ENCODE data around the gene POFUT1. TPM values are rescaled to one million over a fixed set of nuclear protein-coding genes. Genes with fewer than 3 reads are reported as not detected.

The POFUT1 gene
- total RNA-seq, 1 experiment from 2014 or later = 29.4 TPM

GRCh38 chr20:32230707-32231106 lies 23.0 kb downstream of the POFUT1 start:
- Mint-ChIP-seq H3K36me3 (peaks cover 55% of the 10 kb centered on the region), H3K4me1 (no peaks in the 10 kb centered on the region), H3K27me3 (ENCODE audit: low read depth) (no peaks in the 10 kb centered on the region), H3K27ac (no peak overlapping the region), H3K9me3 (no peaks in the 10 kb centered on the region), H3K4me3 (no peak overlapping the region)
- TF ChIP-seq GTF2I (CRISPR knock-in tag; conservative IDR thresholded peaks at IDR 0.05) = no peak
- TF ChIP-seq TCF7 (CRISPR knock-in tag; IDR thresholded peaks at IDR 0.05; ENCODE audit: low read depth) = no peak
- DNase-seq (ENCODE audit: low spot score) (no peak), ATAC-seq (no peak)
- ChIA-PET POLR2A (interaction anchor here (0.5 kb wide), 1 partner anchor 269 kb away, joined by 3 read pairs; no protein-coding TSS in a partner anchor), CTCF (no interaction called here)

DNA sequence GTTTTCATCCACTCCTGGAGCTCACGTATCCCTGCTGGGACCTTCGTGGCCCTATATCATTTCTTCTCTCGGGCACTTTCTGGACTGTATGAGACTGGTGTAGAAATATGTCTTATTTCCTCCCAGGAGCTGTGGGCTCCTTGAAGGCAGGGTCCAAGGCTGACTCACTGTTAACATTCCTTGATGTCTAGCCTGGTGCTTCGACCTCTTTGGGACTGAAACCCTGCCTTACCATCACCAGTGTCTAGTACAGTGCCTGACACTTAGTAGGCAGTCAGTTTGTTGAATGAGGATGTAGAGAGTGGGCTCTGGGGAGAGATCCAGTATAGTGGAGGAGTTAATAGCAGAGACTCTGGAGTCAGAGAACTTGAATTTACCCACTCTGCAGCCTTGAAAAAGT lies 23.6 kb downstream of the POFUT1 start:
- Mint-ChIP-seq H3K9me3 (no peaks in the 10 kb centered on the region), H3K27me3 (ENCODE audit: low read depth) (no peaks in the 10 kb centered on the region), H3K4me1 (no peaks in the 10 kb centered on the region), H3K27ac (no peak overlapping the region), H3K4me3 (no peak overlapping the region), H3K36me3 (peaks cover 56% of the 10 kb centered on the region)
- CTCF ChIA-PET = no interaction called here
- DNase-seq (ENCODE audit: low spot score) (no peak), ATAC-seq (no peak)
- no peak for TF ChIP-seq NR1H2 (CRISPR knock-in tag; IDR thresholded peaks at IDR 0.05)
- TF ChIP-seq ZNF512 (CRISPR knock-in tag; IDR thresholded peaks at IDR 0.05; ENCODE audit: borderline replicate concordance) = no peak
- TF ChIP-seq, protein P1, sequence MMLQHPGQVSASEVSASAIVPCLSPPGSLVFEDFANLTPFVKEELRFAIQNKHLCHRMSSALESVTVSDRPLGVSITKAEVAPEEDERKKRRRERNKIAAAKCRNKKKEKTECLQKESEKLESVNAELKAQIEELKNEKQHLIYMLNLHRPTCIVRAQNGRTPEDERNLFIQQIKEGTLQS (CRISPR knock-in tag; conservative IDR thresholded peaks at IDR 0.05) = no peak
- no peak for TF ChIP-seq TP53 (CRISPR knock-in tag; IDR thresholded peaks at IDR 0.05)
- TF ChIP-seq, protein P2, sequence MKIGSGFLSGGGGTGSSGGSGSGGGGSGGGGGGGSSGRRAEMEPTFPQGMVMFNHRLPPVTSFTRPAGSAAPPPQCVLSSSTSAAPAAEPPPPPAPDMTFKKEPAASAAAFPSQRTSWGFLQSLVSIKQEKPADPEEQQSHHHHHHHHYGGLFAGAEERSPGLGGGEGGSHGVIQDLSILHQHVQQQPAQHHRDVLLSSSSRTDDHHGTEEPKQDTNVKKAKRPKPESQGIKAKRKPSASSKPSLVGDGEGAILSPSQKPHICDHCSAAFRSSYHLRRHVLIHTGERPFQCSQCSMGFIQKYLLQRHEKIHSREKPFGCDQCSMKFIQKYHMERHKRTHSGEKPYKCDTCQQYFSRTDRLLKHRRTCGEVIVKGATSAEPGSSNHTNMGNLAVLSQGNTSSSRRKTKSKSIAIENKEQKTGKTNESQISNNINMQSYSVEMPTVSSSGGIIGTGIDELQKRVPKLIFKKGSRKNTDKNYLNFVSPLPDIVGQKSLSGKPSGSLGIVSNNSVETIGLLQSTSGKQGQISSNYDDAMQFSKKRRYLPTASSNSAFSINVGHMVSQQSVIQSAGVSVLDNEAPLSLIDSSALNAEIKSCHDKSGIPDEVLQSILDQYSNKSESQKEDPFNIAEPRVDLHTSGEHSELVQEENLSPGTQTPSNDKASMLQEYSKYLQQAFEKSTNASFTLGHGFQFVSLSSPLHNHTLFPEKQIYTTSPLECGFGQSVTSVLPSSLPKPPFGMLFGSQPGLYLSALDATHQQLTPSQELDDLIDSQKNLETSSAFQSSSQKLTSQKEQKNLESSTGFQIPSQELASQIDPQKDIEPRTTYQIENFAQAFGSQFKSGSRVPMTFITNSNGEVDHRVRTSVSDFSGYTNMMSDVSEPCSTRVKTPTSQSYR (CRISPR knock-in tag; IDR thresholded peaks at IDR 0.05) = no peak
- no peak for TF ChIP-seq GTF2I (CRISPR knock-in tag; conservative IDR thresholded peaks at IDR 0.05)
- POLR2A ChIA-PET = interaction anchor here (0.5 kb wide), 1 partner anchor 269 kb away, joined by 3 read pairs; no protein-coding TSS in a partner anchor

GRCh38 chr20:32231847-32232246 lies 24.2 kb downstream of the POFUT1 start:
- no peaks in the 10 kb centered on the region for H3K4me1 Mint-ChIP-seq
- ATAC-seq = no peak
- CTCF ChIA-PET = no interaction called here

More at GRCh38 chr20:32231847-32232246, 24.2 kb downstream of the POFUT1 start:
- no peaks in the 10 kb centered on the region for H3K27me3 Mint-ChIP-seq (ENCODE audit: low read depth)
- POLR2A ChIA-PET = no interaction called here
- no peak overlapping the region for H3K27ac Mint-ChIP-seq
- TF ChIP-seq EMX1 (CRISPR knock-in tag; IDR thresholded peaks at IDR 0.05) = no peak
- no peak for TF ChIP-seq MYBL2 (CRISPR knock-in tag; IDR thresholded peaks at IDR 0.05)
- TF ChIP-seq CTCF (IDR thresholded peaks at IDR 0.05) = no peak
- no peak for TF ChIP-seq TP53 (CRISPR knock-in tag; IDR thresholded peaks at IDR 0.05)
- TF ChIP-seq, protein P3, sequence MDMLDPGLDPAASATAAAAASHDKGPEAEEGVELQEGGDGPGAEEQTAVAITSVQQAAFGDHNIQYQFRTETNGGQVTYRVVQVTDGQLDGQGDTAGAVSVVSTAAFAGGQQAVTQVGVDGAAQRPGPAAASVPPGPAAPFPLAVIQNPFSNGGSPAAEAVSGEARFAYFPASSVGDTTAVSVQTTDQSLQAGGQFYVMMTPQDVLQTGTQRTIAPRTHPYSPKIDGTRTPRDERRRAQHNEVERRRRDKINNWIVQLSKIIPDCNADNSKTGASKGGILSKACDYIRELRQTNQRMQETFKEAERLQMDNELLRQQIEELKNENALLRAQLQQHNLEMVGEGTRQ (CRISPR knock-in tag; IDR thresholded peaks at IDR 0.05) = no peak
- TF ChIP-seq IRF2 (CRISPR knock-in tag; IDR thresholded peaks at IDR 0.05; ENCODE audit: borderline replicate concordance, low read depth) = no peak
- no peak for TF ChIP-seq ZNF232 (CRISPR knock-in tag; IDR thresholded peaks at IDR 0.05)
- TF ChIP-seq NFYB (CRISPR knock-in tag; conservative IDR thresholded peaks at IDR 0.05; ENCODE audit: low read depth) = no peak
- no peak for TF ChIP-seq RELA (CRISPR knock-in tag; IDR thresholded peaks at IDR 0.05; ENCODE audit: borderline replicate concordance)
- no peak for TF ChIP-seq GABPB1 (CRISPR knock-in tag; IDR thresholded peaks at IDR 0.05)
- TF ChIP-seq, protein P1 (CRISPR knock-in tag; conservative IDR thresholded peaks at IDR 0.05) = no peak
- TF ChIP-seq SOX15 (CRISPR knock-in tag; IDR thresholded peaks at IDR 0.05) = no peak
- no peak for TF ChIP-seq SP1 (CRISPR knock-in tag; conservative IDR thresholded peaks at IDR 0.05)
- no peak for TF ChIP-seq GRHL2 (CRISPR knock-in tag; IDR thresholded peaks at IDR 0.05; ENCODE audit: insufficient replicate concordance, severe bottlenecking)
- no peak for TF ChIP-seq PRRX2 (CRISPR knock-in tag; IDR thresholded peaks at IDR 0.05)
- TF ChIP-seq CDX4 (CRISPR knock-in tag; IDR thresholded peaks at IDR 0.05; ENCODE audit: borderline replicate concordance) = no peak
- TF ChIP-seq ETV6 (CRISPR knock-in tag; IDR thresholded peaks at IDR 0.05) = no peak
- TF ChIP-seq RORB (CRISPR knock-in tag; IDR thresholded peaks at IDR 0.05) = no peak
- no peak overlapping the region for H3K4me3 Mint-ChIP-seq
- no peaks in the 10 kb centered on the region for H3K9me3 Mint-ChIP-seq
- no peak for DNase-seq (ENCODE audit: low spot score)
- peaks cover 56% of the 10 kb centered on the region for H3K36me3 Mint-ChIP-seq
